Breast epithelium (tissue), 3 donors: ENCODE results near the gene ZMIZ1.

Experiments used
- CTCF ChIP-seq, 3 donors: fragments of 450-650 bp; IDR thresholded peaks; one replicate each; pipeline ENCODE4 v1.5.1; 2016 to 2017; ENCODE audit warnings: antibody characterized with exemption in 3 of 3, mild to moderate bottlenecking in 3 of 3, moderate library complexity in 3 of 3
- POLR2A ChIP-seq: fragments of 450-650 bp; IDR thresholded peaks from one replicate; pipeline ENCODE4 v1.6.1; 2016; ENCODE audit warnings: antibody characterized with exemption, mild to moderate bottlenecking, moderate library complexity
- POLR2AphosphoS5 ChIP-seq, 3 donors: sonication (generic); formaldehyde crosslinking; IDR thresholded peaks; one replicate each; pipeline ENCODE4 v1.6.1; 2017; ENCODE audit warnings: antibody characterized with exemption in 3 of 3

GRCh38 chr10:79158402-79159097 lies 89.8 kb downstream of the ZMIZ1 start:
- TF ChIP-seq CTCF (IDR thresholded peaks at IDR 0.05) (no peak), POLR2AphosphoS5 (IDR thresholded peaks at IDR 0.05) (no peak), POLR2A (no peak)
